Measurements from ENCODE around the gene TSPYL6. TPM values are rescaled to one million over a fixed set of nuclear protein-coding genes. Genes with fewer than 3 reads are reported as not detected.

TSPYL6 gene
- total and polyA plus RNA-seq, 2 donors (not counting 3 experiments of a cell fraction or from before 2014, with no cell fraction given): 0.03 TPM; not detected in 1

DNA sequence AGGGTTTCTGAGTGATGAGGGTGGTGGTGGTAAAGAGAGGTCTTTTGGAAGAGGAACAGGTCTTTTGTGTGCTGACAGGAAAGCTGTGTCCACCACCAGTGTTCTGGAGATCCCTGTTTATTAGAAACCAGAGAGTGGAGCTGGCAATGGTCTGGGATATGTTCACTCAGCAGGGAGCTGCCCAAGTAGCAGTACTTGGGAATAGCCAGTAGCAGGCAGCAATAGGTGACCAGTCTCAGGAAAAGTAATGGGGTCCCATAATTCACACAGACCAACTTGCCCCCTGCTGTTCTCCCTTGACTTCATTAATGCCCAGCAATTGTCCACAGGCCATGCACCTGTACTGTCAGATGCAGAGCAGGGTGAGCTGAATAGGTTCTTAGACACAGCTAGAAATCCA lies 1.8 kb downstream of the TSPYL6 start:
- POLR2A ChIA-PET: no interaction called here
- intact Hi-C loops (cut with micrococcal nuclease): no loop called here
- Histone ChIP-seq H2AFZ (ENCODE audit: low read depth, low read length) (no peak overlapping the region), H3K27me3 (ENCODE audit: control insufficient read depth in 2 of 2, insufficient read depth in 2 of 2, low read length in 2 of 2) (peaks cover 0 to 2% of the 10 kb centered on the region in 2 experiments), H3K36me3 (ENCODE audit: control insufficient read depth in 2 of 2, extremely low read depth in 1 of 2, insufficient read depth in 2 of 2, low read length in 2 of 2) (no peaks in the 10 kb centered on the region), H4K20me1 (replicated peaks; ENCODE audit: control insufficient read depth, extremely low read depth, insufficient read depth, low read length) (no peaks in the 10 kb centered on the region), H3K9me3 (replicated peaks; ENCODE audit: control insufficient read depth, insufficient read depth, low read length) (no peaks in the 10 kb centered on the region), H3K4me3 (replicated peaks in 1 of 3; ENCODE audit: insufficient read depth in 1 of 3, low read depth in 1 of 3, low read length in 3 of 3) (no peak overlapping the region), H3K4me2 (ENCODE audit: insufficient read depth, low read length) (no peak overlapping the region), H3K79me2 (ENCODE audit: control insufficient read depth, insufficient read depth, low read length) (no peaks in the 10 kb centered on the region), H3K9me1 (replicated peaks; ENCODE audit: control insufficient read depth, extremely low read depth, insufficient read depth, low read length) (no peaks in the 10 kb centered on the region), H3K27ac (ENCODE audit: insufficient read depth, low read depth, low read length) (no peak overlapping the region), H3K9ac (replicated peaks; ENCODE audit: extremely low read depth, insufficient read depth, low read length) (no peak overlapping the region), H3K4me1 (ENCODE audit: control insufficient read depth, extremely low read depth, insufficient read depth, low read length) (no peaks in the 10 kb centered on the region)
- dilution Hi-C loops (cut with MboI; ENCODE audit: extremely low pct_ligation_motif_present, low sequenced_read_pairs): no loop called here
- FAIRE-seq: no peak
- CTCF ChIA-PET: interaction anchor here (0.7 to 1.7 kb wide), 4 partner anchors 9 to 450 kb away, joined by 3 to 6 read pairs (median 4); no protein-coding TSS in a partner anchor
- TF ChIP-seq, protein P1, sequence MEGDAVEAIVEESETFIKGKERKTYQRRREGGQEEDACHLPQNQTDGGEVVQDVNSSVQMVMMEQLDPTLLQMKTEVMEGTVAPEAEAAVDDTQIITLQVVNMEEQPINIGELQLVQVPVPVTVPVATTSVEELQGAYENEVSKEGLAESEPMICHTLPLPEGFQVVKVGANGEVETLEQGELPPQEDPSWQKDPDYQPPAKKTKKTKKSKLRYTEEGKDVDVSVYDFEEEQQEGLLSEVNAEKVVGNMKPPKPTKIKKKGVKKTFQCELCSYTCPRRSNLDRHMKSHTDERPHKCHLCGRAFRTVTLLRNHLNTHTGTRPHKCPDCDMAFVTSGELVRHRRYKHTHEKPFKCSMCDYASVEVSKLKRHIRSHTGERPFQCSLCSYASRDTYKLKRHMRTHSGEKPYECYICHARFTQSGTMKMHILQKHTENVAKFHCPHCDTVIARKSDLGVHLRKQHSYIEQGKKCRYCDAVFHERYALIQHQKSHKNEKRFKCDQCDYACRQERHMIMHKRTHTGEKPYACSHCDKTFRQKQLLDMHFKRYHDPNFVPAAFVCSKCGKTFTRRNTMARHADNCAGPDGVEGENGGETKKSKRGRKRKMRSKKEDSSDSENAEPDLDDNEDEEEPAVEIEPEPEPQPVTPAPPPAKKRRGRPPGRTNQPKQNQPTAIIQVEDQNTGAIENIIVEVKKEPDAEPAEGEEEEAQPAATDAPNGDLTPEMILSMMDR (IDR thresholded peaks at IDR 0.05; ENCODE audit: extremely low read depth in 1 of 2, insufficient read depth in 1 of 2, low read depth in 1 of 2, low read length in 2 of 2): peak in 1 of 2 donors; percentile 21
- TF ChIP-seq JUN (IDR thresholded peaks at IDR 0.05; ENCODE audit: borderline replicate concordance, insufficient read depth, insufficient read length, low read depth) (no peak), GATA2 (IDR thresholded peaks at IDR 0.05; ENCODE audit: insufficient read depth, insufficient read length, low read depth, low read length) (no peak)
- BruUV-seq (replicated peaks): no TSS peak
- no peak for DNase-seq (ENCODE audit: low read depth, low spot score)

DNA sequence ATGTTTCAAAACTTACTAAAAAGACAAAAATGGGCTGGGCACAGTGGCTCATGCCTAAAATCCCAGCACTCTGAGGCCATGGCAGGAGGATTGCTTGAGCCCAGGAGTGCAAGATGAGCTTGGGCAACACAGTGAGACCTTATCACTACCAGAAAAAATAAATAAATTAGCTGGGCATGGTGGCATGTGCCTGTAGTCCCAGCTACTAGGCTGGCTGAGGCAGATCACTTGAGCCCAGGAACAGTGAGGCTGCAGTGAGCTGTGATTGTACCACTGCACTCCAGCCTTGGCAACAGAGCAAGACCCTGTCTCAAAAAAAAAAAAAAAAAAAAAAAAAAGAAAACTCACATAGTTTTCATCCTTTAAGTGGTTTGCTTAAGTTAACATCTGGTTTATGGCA lies 6.4 kb downstream of the TSPYL6 start:
- no peak for FAIRE-seq
- BruUV-seq (replicated peaks): no TSS peak
- intact Hi-C loops (cut with micrococcal nuclease): no loop called here

More for the DNA sequence above, 6.4 kb downstream of the TSPYL6 start:
- POLR2A ChIA-PET: interaction anchor here (0.7 kb wide), 1 partner anchor 13 kb away, joined by 7 read pairs; no protein-coding TSS in a partner anchor
- H2AFZ ChIP-seq (ENCODE audit: low read depth, low read length): no peak overlapping the region
- H3K9ac ChIP-seq (replicated peaks; ENCODE audit: extremely low read depth, insufficient read depth, low read length): no peak overlapping the region
- H3K9me1 ChIP-seq (replicated peaks; ENCODE audit: control insufficient read depth, extremely low read depth, insufficient read depth, low read length): no peaks in the 10 kb centered on the region
- no peak overlapping the region for H3K4me3 ChIP-seq (replicated peaks in 1 of 3; ENCODE audit: insufficient read depth in 1 of 3, low read depth in 1 of 3, low read length in 3 of 3)
- no peak overlapping the region for H3K27ac ChIP-seq (ENCODE audit: insufficient read depth, low read depth, low read length)
- CTCF ChIA-PET: interaction anchor here (0.8 to 1.6 kb wide), 2 partner anchors 20 to 44 kb away, joined by 3 to 4 read pairs; no protein-coding TSS in a partner anchor
- no peaks in the 10 kb centered on the region for H3K79me2 ChIP-seq (ENCODE audit: control insufficient read depth, insufficient read depth, low read length)
- dilution Hi-C loops (cut with MboI; ENCODE audit: extremely low pct_ligation_motif_present, low sequenced_read_pairs): no loop called here
- H3K4me1 ChIP-seq (ENCODE audit: control insufficient read depth, extremely low read depth, insufficient read depth, low read length): no peaks in the 10 kb centered on the region
- H3K4me2 ChIP-seq (ENCODE audit: insufficient read depth, low read length): no peak overlapping the region
- H3K36me3 ChIP-seq (ENCODE audit: control insufficient read depth in 2 of 2, extremely low read depth in 1 of 2, insufficient read depth in 2 of 2, low read length in 2 of 2): no peaks in the 10 kb centered on the region
- H4K20me1 ChIP-seq (replicated peaks; ENCODE audit: control insufficient read depth, extremely low read depth, insufficient read depth, low read length): no peaks in the 10 kb centered on the region
- H3K9me3 ChIP-seq (replicated peaks; ENCODE audit: control insufficient read depth, insufficient read depth, low read length): no peaks in the 10 kb centered on the region
- TF ChIP-seq MYC (IDR thresholded peaks at IDR 0.05; ENCODE audit: low read depth, low read length) (no peak), POLR2A (IDR thresholded peaks at IDR 0.05; ENCODE audit: low read depth, low read length) (no peak), POLR2AphosphoS5 (IDR thresholded peaks at IDR 0.05; ENCODE audit: insufficient read depth, low read depth, low read length) (no peak), FOS (IDR thresholded peaks at IDR 0.05; ENCODE audit: borderline replicate concordance, insufficient read depth, low read length) (no peak), GATA2 (IDR thresholded peaks at IDR 0.05; ENCODE audit: insufficient read depth, insufficient read length, low read depth, low read length) (no peak), JUN (IDR thresholded peaks at IDR 0.05; ENCODE audit: borderline replicate concordance, insufficient read depth, insufficient read length, low read depth) (no peak), EZH2 (IDR thresholded peaks at IDR 0.05; ENCODE audit: borderline replicate concordance, low read depth, low read length, severe bottlenecking) (no peak)
- TF ChIP-seq, protein P2, sequence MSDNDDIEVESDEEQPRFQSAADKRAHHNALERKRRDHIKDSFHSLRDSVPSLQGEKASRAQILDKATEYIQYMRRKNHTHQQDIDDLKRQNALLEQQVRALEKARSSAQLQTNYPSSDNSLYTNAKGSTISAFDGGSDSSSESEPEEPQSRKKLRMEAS (IDR thresholded peaks at IDR 0.05; ENCODE audit: insufficient read depth, insufficient read length): no peak
- TF ChIP-seq, protein P1 (IDR thresholded peaks at IDR 0.05; ENCODE audit: extremely low read depth in 1 of 2, insufficient read depth in 1 of 2, low read depth in 1 of 2, low read length in 2 of 2): no peak
- no peak for DNase-seq (ENCODE audit: low read depth, low spot score)
- peaks cover 0 to 7% of the 10 kb centered on the region in 2 experiments for H3K27me3 ChIP-seq (ENCODE audit: control insufficient read depth in 2 of 2, insufficient read depth in 2 of 2, low read length in 2 of 2)
